GM12875 (cell line): Measurements from ENCODE around the gene DCLRE1A.

Source experiments
- H3K4me3 ChIP-seq: one replicate; pipeline ENCODE4 v1.5.1; 2011; ENCODE audit warnings: low read depth, low read length, control low read depth
- TF ChIP-seq, protein P1 (sequence below): IDR thresholded peaks from 2 replicates; pipeline ENCODE4 v1.5.1; 2011; ENCODE audit warnings: low read depth, mild to moderate bottlenecking, control low read depth, inconsistent platforms, low read length, moderate library complexity, borderline replicate concordance; ENCODE audit not compliant: insufficient read depth

DCLRE1A gene

DNA sequence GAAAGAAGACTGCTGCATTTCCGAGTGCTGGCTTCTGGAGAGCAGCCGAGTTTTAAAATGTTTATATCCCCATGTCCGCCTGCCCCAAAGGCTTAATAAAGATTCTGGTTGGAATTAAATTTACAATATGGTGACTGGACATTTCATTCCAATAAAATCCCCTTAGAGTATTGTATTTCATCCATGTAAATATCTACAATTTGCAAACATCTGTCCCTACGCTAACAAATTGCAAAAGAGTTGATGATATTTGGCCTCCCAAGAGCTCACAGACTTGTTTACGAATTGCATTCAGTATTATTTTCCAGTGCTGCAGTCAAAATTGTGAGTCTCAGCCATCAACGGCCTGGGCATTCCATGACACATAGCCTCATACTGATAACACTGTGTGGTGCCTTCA, 52.3 kb downstream of the DCLRE1A start:
- H3K4me3 ChIP-seq, result no peak overlapping the region
- TF ChIP-seq, protein P1, sequence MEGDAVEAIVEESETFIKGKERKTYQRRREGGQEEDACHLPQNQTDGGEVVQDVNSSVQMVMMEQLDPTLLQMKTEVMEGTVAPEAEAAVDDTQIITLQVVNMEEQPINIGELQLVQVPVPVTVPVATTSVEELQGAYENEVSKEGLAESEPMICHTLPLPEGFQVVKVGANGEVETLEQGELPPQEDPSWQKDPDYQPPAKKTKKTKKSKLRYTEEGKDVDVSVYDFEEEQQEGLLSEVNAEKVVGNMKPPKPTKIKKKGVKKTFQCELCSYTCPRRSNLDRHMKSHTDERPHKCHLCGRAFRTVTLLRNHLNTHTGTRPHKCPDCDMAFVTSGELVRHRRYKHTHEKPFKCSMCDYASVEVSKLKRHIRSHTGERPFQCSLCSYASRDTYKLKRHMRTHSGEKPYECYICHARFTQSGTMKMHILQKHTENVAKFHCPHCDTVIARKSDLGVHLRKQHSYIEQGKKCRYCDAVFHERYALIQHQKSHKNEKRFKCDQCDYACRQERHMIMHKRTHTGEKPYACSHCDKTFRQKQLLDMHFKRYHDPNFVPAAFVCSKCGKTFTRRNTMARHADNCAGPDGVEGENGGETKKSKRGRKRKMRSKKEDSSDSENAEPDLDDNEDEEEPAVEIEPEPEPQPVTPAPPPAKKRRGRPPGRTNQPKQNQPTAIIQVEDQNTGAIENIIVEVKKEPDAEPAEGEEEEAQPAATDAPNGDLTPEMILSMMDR, result no peak

DNA sequence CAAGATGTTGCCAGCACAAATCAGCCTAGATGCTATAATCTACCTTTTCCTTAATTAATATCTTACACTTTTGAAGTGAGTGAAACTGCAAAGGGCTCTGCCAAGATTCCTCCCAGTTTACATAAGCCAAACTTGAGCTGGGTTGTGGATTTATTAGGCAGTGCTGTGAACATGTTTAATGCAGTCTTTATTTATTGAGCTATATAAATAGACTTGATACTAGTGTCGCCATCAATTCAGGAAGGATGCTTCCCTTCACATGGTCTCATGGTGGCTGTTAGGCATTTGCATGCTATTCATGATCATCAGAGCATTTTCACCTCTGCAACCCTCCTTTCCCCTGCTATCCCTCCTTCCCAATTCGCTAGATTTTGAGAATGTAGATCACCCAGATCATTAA, 62.2 kb downstream of the DCLRE1A start:
- no peak overlapping the region for H3K4me3 ChIP-seq
- TF ChIP-seq, protein P1, result no peak

DNA sequence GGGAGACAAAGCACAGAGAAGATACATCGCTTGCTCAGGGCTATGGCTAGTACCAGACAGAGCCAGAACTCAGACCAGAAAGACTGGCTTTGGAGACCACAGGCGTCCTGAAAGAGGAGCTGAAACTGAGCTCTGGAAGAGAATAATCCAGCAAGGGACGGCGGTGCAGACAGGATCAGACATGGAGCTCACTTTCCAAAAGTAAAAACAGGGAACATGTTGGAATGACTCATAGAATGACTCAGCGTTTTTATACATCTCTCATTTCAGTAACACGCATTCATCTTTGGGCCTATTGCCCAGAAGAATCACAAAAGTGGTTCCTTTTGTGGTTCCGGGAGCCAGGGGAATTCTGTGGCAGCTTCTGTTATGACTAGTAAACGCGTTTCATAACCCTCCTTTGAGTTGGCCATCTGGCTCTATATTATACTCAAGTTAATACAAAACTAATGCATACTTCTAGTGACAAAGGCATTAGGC, 65.2 kb downstream of the DCLRE1A start:
- no peak overlapping the region for H3K4me3 ChIP-seq
- TF ChIP-seq, protein P1, result no peak
